CD4-positive, alpha-beta T cell treated with Interleukin-15 for 4 hours (primary cell): ENCODE data around the gene HMGXB3.

ENCODE experiments used
- DNase-seq: peaks from one replicate; pipeline ENCODE4 v3.0.0-alpha.2; 2020; ENCODE audit warnings: low spot score

Gene HMGXB3

DNA sequence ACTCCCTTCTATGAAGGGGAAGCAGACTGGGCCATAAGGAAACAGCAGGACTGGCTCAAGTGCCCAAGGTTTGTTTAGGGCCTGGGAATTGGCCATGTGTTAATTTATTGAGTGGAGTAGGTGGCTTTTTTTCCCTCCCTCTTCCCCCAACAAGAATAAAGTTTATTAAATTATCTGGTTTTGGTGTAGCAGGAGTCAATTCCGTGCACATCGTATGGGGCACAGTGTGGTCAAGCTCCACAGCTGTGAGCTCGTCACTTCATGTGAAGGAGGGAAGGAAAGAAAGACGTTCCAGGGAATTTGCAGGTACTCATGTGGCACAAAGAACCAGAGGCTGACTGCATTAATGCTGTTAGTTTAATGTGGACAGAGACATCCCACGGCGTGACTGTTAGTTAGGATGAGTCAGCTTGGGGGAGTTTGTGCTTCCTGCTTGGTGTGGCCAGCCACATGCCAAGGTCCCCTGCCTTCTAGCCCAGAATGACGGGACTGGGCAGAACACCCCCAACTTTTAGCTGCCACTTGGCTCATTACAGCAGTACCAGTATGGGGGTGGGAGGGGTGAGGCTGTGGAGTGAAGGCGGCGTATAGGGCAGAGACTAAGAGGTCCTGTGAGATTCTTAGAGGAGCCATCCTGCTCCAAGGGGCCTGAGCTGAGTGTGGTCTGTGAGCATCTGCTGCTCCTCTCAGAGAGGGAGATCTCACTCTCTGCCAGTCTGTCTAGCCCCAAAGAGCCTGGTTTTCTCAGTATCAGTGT, 52.6 kb downstream of the HMGXB3 start:
- no peak for DNase-seq

DNA sequence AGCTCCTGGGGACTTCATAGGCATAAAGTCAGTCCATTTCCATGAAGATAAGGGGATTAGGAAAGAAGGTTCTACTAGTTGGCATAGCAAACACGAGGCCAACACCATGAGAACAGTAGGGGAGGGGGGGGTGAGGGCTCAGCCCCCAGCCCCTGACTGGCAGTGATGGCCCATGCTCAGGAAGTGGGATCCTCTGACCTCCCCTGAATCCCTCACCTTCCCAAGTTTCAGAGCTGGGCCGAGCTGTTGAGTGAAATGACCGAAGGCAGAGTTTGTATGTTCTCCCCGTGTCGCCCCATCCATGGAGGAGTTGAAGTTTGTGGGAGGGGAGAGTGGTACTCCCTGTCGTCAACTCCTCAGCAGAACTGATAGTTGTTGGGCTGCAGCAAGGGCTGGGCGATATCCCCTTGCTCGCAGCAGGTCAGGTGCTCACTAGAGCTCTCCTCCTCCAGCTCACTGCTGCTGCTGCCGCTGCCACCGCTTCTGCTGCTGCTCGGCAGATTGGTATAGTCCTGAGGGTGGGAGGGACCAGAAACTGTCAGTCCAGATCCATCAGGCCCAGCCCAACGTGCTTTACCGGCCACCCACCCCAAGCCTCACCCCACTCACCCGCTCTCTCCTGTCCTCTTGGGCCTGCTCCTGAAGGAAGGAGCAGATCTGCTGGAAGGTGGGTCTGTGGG, 53.3 kb downstream of the HMGXB3 start:
- DNase-seq, result no peak

DNA sequence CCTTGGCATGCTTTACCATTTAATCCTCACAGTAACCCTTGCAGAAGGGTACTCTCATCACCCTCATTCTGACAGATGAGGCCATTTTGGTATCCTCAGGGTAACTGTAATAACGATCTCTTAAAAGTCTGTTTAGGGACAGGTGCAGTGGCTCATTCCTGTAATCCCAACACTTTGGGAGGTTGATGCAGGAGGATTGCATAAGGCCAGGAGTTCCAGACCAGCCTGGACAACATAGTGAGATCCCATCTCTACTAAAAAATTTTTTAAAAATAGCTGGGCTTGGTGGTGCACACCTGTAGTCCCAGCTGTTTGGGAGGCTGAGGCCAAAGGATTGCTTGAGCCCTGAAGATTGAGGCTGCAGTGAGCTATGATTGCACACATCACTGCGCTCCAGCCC, 54.0 kb downstream of the HMGXB3 start:
- no peak for DNase-seq

DNA sequence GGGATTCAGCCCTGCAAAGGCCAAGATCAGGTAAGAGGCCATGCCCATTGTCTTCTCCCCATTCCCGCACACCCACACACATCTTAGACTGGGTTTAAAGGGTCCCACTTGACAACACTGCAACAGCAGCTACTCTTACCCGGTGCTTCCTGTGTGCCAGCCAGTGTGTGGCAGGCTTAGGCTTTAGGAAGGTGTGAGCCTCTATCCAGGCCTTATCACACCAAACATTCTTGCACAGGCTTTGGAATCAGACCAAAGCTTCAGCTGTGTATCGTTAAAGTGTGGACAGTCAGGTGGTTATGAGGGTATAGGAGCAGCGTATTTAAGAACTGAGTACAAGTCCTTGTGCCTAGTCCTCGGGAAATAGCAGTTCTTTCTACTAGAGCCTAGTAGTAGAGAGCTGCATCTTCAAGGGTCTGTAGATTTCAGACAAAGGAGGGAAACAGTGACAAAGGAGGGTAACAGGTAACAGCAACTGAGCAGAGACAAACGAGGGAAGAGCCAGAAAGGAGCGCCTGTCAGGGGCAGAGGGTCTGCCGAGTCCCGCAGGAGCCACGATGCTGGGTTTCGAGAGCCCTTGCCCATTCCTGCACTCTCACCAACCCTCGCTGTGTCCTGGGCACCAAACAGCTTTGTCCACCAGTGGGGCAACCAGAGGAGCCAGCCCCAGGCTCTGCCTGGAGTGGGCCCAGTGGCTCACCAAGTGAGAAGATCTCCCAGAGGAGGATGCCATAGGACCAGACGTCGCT, 55.0 kb downstream of the HMGXB3 start:
- no peak for DNase-seq

DNA sequence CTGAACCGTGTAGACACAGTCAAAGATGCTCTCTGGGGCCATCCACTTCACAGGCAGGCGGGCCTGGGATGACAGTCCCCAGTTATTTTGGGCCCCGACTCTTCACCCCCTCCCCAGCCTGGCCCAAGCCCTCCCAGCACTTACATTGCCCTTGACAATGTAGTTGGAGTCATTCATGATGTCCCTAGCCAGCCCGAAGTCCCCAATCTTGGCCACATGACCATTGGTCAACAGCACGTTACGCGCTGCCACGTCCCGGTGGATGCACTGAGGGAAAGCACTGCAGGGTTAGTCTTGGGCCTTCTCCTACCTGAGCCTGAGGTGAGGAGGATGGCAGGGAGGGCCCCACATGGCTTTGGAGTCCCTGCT, 55.5 kb downstream of the HMGXB3 start:
- no peak for DNase-seq

DNA sequence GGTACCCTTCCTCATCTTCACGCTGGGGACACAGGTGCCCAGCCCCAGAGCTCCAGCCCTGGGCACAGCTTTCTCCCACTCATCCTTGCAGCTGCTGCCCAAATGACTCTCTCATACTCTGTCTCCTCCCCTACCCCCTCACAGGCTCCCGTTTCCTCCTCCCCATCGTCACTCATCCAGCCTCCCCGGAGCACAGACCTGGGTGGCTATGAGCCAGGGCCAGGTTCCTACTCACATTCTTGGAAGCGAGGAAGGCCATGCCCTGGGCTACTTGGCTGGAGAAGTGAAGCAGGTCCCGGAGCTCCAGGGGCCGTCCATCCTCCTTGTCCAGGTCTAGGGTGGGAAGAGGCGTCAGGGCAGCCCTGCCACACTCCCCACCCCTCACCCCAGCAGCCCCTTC, 56.5 kb downstream of the HMGXB3 start:
- no peak for DNase-seq

DNA sequence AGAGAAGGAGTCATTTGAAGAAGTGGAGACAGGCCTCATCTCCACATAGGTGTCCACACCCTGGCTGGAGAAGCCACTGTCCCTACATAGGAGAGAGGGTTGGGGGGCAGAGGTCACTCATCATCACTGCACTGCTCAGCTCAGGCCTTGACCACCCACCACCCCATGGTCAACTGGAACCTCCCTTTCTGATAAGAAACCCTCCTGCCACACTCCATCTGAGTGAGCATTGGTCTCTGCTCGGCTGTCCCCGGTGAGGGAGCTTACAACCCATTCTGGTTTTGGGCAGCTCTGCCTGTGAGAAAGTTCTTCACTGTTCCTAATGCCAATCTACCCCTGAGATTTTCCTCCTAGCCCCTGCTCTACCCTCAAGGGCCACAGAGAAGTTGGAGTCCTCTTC, 57.0 kb downstream of the HMGXB3 start:
- no peak for DNase-seq

DNA sequence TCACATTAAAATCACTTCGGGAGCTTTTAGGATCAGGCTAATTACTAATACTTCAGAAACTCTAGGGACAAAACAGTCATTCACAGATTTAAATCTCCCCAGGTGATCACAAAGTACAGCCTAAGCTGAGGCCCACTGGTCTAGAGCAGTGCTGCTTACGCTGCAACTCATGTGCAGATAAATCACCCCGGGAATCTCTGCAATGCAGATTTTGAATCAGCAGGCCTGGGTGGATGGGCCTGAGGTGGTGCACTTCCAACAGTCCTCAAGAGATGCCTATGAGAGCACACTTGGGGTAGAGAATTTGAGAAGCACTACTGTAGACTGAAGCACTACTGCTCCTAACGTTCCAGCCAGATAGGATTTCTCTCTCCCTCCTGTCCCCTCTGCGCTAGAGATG, 57.5 kb downstream of the HMGXB3 start:
- DNase-seq, result no peak

DNA sequence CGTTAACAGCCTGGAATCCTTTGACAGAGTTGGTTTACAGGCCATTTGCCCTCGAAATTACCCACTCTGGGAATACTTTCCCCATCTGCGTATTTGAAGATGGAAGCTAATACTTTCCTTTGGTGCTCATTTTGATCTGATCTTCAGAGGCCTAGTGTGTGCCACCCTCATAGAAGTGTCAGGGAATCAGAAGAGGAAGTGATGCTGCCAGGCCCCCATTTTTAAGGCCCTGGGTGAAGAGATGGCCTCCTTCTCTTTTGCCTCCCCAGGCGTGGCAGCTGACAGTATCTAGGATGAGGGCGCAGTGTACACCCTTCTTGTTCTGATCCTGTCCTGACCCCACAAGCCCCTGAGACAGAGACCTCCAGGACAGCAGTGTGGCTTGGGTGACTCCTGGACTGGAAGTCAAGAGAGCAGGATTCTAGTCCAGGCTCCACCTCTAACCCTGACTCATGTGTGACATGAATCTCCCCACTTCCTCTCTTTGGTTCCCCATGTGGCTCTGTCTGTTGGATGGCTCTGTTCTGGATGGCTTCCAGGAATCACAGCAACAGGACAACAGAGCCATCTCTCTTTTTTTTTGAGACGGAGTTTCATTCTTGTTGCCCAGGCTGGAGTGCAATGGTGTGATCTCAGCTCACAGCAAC, 58.1 kb downstream of the HMGXB3 start:
- DNase-seq, result peak; percentile 14

DNA sequence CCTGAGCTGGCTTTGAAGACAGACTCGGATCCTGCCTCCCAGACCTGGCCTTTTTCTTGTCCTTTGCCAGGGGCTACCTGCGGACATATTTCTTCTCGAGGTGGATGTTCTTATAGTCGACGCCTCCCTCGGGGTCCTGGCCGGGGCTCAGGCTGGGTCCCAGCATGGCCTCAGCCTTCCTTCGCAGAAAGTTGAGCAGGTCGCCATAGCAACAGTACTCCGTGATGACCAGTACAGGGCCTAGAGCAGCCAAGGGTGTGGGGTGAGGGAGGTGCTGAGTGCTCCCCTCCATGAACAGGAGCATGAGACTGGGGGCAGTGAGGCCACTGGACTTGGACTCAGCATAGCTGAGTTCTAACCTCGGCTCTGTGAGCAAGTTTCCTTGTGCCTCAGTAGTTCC, 59.1 kb downstream of the HMGXB3 start:
- no peak for DNase-seq

DNA sequence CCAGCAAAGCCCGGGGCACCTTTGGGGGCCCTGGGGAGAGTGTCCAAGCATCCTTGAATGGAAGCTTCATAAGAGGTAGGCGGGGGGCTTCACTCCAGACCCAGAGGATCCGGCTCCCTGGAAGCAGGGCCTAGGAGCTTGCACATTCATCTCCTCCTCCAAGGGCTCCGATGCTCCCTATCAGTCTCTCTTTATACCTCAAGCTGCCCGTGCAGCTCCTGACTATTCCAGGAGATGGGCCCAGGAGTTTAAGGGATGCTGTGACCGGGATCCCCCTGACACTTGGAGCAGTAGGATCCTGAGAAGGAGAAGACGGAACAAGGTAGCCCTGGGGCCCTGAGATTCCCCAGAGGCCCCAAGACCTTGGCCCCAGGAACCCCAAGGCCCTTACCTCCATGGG, 59.9 kb downstream of the HMGXB3 start:
- DNase-seq, result no peak

DNA sequence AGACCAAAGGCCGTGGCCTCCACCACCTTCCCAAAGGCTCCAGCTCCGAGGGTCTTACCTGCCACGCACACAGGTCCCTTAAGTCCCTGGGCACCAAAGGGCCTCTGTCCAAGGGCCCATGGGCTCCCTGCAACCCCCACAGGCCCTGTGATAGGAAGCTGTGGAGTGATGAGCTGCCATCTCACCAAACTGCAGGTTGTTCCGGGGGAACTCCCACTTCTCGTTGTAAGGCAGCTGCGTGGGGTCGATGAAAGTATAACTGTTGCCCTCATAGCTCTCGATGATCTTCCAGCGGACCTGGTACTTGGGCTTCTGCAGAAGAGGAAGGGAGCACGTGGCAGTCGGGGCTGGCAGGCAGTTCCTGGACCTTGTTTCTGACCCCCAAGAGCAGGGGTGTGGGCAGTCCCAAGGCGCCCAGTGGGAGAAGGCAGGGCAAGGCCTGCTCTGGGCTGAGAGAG, 61.0 kb downstream of the HMGXB3 start:
- no peak for DNase-seq

DNA sequence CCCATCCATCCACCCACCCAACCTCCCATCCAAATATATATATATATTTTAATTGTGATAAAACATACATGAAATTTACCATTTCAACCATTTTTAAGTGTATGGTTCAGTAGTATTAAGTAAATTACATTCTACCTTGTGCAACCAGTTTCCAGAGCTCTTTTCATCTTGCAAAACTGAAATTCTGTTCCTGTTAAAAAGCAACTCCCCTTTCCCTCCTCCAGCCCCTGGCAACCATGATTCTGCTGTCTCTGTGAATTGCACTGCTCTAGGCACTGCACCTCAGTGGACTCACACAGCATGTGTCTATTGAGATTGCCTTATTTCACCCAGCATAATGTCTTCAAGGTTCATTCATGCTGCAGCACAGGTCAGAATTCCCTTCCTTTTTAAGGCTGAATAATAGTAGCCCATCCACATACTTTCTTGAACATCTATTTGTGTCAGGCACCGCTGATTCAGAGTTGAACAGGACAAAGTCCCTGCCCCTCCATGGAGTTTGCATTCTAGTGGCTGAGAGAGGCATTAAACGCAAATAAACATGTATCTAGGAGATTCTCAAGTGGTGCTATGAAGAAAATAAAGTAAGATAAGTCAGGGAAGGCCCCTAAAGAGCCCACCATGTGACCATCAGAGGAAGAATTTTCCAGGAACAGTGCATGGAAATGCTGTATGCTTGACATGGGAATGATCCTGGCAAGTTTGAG, 61.8 kb downstream of the HMGXB3 start:
- DNase-seq, result no peak

DNA sequence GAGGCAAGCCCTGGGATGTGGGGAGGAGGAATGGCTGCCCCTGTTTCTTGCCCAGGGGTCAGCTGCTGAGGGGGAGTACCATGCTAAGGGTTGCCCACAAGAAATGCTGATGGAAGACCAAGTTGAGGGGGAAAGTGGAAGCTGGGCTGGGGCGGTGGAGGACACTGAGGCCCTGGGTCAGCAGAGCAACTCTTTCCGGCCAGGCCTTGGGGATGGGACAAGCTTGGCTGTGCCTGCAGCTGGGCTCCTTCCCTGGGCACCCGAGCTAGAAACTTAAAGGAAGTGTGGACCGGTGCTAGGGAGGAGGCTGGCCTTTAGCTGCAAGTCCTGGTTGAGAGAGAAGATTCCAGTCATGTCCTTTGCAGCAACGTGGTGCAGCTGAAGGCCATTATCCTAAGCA, 63.1 kb downstream of the HMGXB3 start:
- DNase-seq, result no peak

DNA sequence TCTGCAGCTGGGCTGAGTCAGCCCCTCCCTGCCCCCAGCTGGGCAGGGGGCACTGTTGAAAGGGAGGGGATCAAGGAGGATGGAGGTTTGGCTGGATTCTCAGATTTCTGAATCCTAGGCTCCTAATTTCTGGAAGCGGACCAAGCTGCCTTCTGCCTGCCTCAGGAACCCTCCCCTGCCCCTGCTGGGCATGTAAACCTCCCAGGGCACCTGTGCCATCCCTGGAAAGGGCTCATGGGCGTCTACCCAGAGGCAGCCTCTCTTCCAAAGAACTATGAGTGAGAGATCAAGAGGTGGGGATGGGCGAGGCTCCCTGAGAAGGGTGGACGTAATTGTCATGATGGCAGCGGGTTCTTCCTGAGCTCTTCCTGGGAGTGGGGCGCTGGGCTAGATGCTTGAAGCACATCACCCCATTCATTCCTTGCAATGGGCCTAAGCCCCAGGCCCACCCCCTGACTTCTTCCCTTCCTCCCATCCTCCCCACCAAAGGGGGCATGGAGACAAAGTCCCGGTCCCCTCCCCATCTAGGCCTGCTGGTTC, 64.2 kb downstream of the HMGXB3 start:
- DNase-seq, result no peak

DNA sequence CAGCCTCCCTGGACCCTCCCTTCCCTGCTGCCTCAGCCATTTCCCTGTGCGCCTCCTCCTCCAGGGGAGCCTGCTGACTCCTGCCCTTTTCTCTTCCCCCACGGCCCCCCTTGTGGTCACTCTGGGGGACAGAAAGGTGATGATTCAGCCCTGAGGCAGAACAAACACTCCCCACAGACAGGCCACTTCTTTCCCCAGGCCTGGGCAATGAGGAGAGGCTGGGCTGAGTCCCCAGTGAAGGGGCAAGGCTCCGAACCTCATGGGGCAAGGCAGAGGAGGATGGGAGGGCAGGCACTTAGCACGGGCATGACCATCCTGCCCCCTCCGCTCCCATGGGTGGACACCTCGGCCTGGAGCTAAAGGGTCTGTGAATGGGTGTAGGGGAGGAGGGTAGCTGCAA, 64.8 kb downstream of the HMGXB3 start:
- no peak for DNase-seq

DNA sequence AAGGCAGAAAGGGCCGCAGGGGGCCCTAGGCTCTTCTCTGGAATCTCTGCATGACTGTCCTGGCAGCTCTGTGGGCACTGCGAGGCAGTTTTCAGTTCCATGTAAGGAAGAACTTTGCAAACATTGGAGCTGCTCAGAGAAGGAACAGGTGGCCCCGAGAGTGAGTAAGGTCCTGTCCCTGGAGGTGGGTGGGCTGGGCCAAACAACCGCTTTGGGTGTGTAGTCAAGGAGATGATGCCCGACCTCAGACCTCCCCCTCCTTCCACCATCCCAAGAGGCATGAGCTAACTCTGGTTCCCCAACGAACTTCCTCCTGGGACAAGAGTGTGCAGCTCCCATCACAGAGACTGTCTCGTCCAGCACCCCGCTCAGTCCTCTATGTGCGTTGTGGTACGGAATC, 65.3 kb downstream of the HMGXB3 start:
- DNase-seq, result no peak

DNA sequence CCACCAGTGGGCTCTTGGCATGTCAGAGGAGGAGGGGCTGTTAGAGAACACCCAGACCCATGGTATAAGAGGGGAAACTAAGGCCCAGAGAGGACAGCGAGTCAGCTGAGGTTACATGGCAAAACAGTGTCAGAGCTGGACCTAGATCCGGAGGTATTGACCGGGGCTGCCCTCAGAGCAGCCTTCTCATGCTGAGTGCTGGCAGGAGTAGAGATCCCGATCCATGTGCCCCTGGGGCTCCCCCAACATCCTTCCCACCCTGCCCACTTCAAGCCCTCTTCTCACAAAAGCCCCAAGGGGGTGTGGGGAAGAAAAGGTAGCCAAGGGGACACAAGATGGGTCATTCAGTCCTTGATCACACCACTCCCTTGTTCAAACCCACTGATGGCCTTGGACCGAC, 65.9 kb downstream of the HMGXB3 start:
- DNase-seq, result no peak

DNA sequence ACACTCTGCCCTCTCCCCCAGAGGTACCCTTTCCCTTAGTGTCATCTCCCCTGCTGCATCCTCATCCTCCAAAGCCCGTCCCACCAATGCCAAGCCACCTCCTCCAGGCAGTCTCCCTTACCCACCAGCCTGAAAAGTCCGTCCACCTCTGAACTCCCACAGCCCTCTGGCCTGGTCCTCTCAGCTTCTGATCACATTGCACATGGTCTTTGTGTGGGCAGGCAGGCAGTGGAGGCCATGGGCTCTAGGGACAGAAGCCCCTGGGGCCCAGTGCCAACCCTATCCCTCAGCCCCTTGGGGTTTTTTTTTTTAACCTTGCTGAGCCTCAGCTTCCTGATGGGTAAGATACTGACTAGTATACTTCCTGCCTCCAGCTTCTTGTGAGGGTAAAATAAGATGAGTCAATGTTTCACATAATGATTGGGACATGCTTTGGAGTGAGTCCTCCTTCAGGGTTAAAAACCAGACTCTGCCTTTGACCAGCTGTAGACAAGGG, 66.4 kb downstream of the HMGXB3 start:
- no peak for DNase-seq

DNA sequence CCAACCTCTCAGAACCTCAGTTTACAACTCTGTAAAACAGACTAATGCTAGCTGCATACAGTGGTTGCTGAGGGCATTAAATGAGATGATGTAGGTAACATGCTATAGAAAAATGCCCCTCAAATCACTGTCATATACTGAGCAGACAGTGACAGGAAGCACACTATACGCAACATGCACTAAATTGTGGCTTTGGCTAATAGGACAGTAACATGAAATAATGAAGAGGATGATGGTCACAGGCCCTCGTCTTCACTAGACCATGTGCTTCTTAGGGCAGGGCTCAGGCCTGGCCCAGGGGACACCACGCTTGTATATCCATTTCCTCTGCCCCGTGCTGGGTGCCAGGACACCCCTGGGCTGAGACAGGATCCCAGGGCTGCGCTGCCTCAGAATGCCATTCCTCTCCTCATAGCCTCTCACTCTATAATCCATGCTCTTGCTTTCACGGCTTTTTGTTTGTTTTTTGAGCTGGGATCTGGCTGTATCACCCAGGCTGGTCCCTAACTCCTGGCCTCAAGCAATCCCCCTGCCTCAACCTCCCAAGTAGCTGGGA, 66.9 kb downstream of the HMGXB3 start:
- DNase-seq, result no peak

DNA sequence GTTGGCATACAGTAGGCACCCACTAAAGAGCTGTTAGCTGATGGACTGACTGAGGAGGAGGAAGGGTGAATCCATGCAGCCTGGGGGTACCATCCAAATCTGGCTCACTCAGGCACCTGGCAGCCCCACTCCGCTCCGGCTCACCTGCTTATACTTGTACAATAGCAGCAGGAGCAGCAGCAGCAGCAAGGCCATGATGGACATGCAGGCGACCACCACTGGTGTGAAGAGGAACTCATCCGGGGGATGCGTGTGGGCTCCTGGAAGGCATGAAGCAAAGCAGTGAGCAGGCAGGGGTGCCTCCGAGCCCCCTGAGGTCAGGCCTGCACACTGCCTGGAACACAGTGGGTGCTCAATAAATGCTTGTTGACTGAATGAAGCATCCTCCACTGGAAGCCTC, 67.5 kb downstream of the HMGXB3 start:
- DNase-seq, result no peak
